ENCODE results near the gene ZNF232. TPM values are rescaled to one million over a fixed set of nuclear protein-coding genes. Genes with fewer than 3 reads are reported as not detected.
A peak's percentile ranks its signal among the peaks of the same experiment; 100 is the strongest.
"Not testable (repeated sequence)": the region's sequence is repeated elsewhere in the genome, so short reads cannot be mapped to it uniquely, and the experiment has no call there.

The ZNF232 gene
- total RNA-seq, 1 donor from 2014 or later, result 27.2 TPM

GRCh38 chr17:5092218-5093010 lies 19.3 kb downstream of the ZNF232 start:
- Mint-ChIP-seq H3K4me3 (no peak overlapping the region), H3K27ac (no peak overlapping the region), H3K27me3 (ENCODE audit: low read depth) (peaks cover 10% of the 10 kb centered on the region), H3K4me1 (no peaks in the 10 kb centered on the region), H3K9me3 (peaks cover 67% of the 10 kb centered on the region), H3K36me3 (peaks cover 20% of the 10 kb centered on the region)
- no peak for TF ChIP-seq CTCF (IDR thresholded peaks at IDR 0.05; ENCODE audit: unreplicated experiment)
- no peak for DNase-seq (ENCODE audit: low spot score in 2 of 2, unreplicated experiment in 2 of 2)

- Mint-ChIP-seq H3K27me3 (ENCODE audit: low read depth) (peaks cover 6% of the 10 kb centered on the region), H3K4me3 (no peak overlapping the region), H3K27ac (no peak overlapping the region), H3K9me3 (peaks cover 12% of the 10 kb centered on the region), H3K36me3 (peaks cover 3% of the 10 kb centered on the region), H3K4me1 (peaks cover 2% of the 10 kb centered on the region)
- no peak for TF ChIP-seq CTCF (IDR thresholded peaks at IDR 0.05; ENCODE audit: unreplicated experiment)
- no peak for DNase-seq (ENCODE audit: low spot score in 2 of 2, unreplicated experiment in 2 of 2)
These were observed 31.1 kb downstream of the ZNF232 start for GRCh38 chr17:5080591-5080990.

- no peak for DNase-seq (ENCODE audit: low spot score in 2 of 2, unreplicated experiment in 2 of 2)
- TF ChIP-seq CTCF (IDR thresholded peaks at IDR 0.05; ENCODE audit: unreplicated experiment), result no peak
- Mint-ChIP-seq H3K4me3 (peak within 1 kb of the TSS; percentile 58), H3K36me3 (peaks cover 3% of the 10 kb centered on the region), H3K9me3 (peaks cover 7% of the 10 kb centered on the region), H3K27me3 (ENCODE audit: low read depth) (peaks cover 6% of the 10 kb centered on the region), H3K4me1 (peaks cover 4% of the 10 kb centered on the region), H3K27ac (no peak within 1 kb of the TSS)
These were observed 33.3 kb downstream of the ZNF232 start, which contains the start of gene ZFP3 for GRCh38 chr17:5078106-5079028. TSS of gene ZFP3 (plus strand) at chr17:5078467. CDS start at chr17:5091505, 13,038 bp downstream.

- Mint-ChIP-seq H3K4me3 (peak overlapping the region; percentile 58), H3K4me1 (peaks cover 4% of the 10 kb centered on the region), H3K27ac (no peak overlapping the region), H3K36me3 (peaks cover under 1% of the 10 kb centered on the region), H3K27me3 (ENCODE audit: low read depth) (peaks cover 6% of the 10 kb centered on the region), H3K9me3 (peaks cover 3% of the 10 kb centered on the region)
- TF ChIP-seq CTCF (IDR thresholded peaks at IDR 0.05; ENCODE audit: unreplicated experiment), result no peak
- no peak for DNase-seq (ENCODE audit: low spot score in 2 of 2, unreplicated experiment in 2 of 2)
These were observed 33.9 kb downstream of the ZNF232 start for GRCh38 chr17:5077781-5078105.

GRCh38 chr17:5077275-5077674 lies 34.4 kb downstream of the ZNF232 start:
- H3K4me1 Mint-ChIP-seq; H3K36me3 Mint-ChIP-seq; H3K27me3 Mint-ChIP-seq (ENCODE audit: low read depth); H3K27ac Mint-ChIP-seq; DNase-seq (ENCODE audit: low spot score in 2 of 2, unreplicated experiment in 2 of 2); H3K9me3 Mint-ChIP-seq: not testable (repeated sequence)
- H3K4me3 Mint-ChIP-seq, result peak overlapping the region; percentile 58

- H3K27me3 Mint-ChIP-seq (ENCODE audit: low read depth); H3K27ac Mint-ChIP-seq; H3K4me1 Mint-ChIP-seq; H3K9me3 Mint-ChIP-seq; H3K4me3 Mint-ChIP-seq; DNase-seq (ENCODE audit: low spot score in 2 of 2, unreplicated experiment in 2 of 2); H3K36me3 Mint-ChIP-seq: not testable (repeated sequence)
These were observed 36.2 kb downstream of the ZNF232 start for GRCh38 chr17:5075472-5075871.
